Measurements from ENCODE around the gene MORF4L1. TPM values are rescaled to one million over a fixed set of nuclear protein-coding genes. Genes with fewer than 3 reads are reported as not detected.
"Not testable (repeated sequence)": the region's sequence is repeated elsewhere in the genome, so short reads cannot be mapped to it uniquely, and the experiment has no call there.

Gene MORF4L1
- total RNA-seq, 1 donor from 2014 or later, result 289 TPM

GRCh38 chr15:78846906-78847305 is 25.8 kb upstream of the MORF4L1 start:
- H3K4me3 Mint-ChIP-seq; H3K36me3 Mint-ChIP-seq (ENCODE audit: low read depth); H3K27ac Mint-ChIP-seq; DNase-seq; H3K4me1 Mint-ChIP-seq; intact Hi-C loops (cut with micrococcal nuclease); H3K9me3 Mint-ChIP-seq; H3K27me3 Mint-ChIP-seq: not testable (repeated sequence)

- H3K27ac Mint-ChIP-seq; H3K4me3 Mint-ChIP-seq; H3K27me3 Mint-ChIP-seq; H3K9me3 Mint-ChIP-seq; H3K36me3 Mint-ChIP-seq (ENCODE audit: low read depth); DNase-seq; H3K4me1 Mint-ChIP-seq; intact Hi-C loops (cut with micrococcal nuclease): not testable (repeated sequence)
Observed at GRCh38 chr15:78847387-78847906, 25.2 kb upstream of the MORF4L1 start.

GRCh38 chr15:78850352-78850751 is 22.3 kb upstream of the MORF4L1 start:
- Mint-ChIP-seq H3K4me3 (no peak overlapping the region), H3K9me3 (no peaks in the 10 kb centered on the region), H3K27ac (no peak overlapping the region), H3K27me3 (peaks cover 2% of the 10 kb centered on the region), H3K36me3 (ENCODE audit: low read depth) (no peaks in the 10 kb centered on the region), H3K4me1 (no peaks in the 10 kb centered on the region)
- intact Hi-C loops (cut with micrococcal nuclease), result no loop called here
- DNase-seq, result no peak

GRCh38 chr15:78850941-78851755 is 21.5 kb upstream of the MORF4L1 start:
- H3K27ac Mint-ChIP-seq, result no peak overlapping the region
- no peaks in the 10 kb centered on the region for H3K9me3 Mint-ChIP-seq
- H3K4me3 Mint-ChIP-seq, result no peak overlapping the region
- DNase-seq, result no peak
- no peaks in the 10 kb centered on the region for H3K36me3 Mint-ChIP-seq (ENCODE audit: low read depth)
- H3K27me3 Mint-ChIP-seq, result peaks cover 2% of the 10 kb centered on the region
- intact Hi-C loops (cut with micrococcal nuclease), result no loop called here
- H3K4me1 Mint-ChIP-seq, result peaks cover 2% of the 10 kb centered on the region

GRCh38 chr15:78853500-78853899 is 19.2 kb upstream of the MORF4L1 start:
- no peaks in the 10 kb centered on the region for H3K9me3 Mint-ChIP-seq
- no peak overlapping the region for H3K27ac Mint-ChIP-seq
- no peaks in the 10 kb centered on the region for H3K36me3 Mint-ChIP-seq (ENCODE audit: low read depth)
- intact Hi-C loops (cut with micrococcal nuclease), result no loop called here
- peaks cover 2% of the 10 kb centered on the region for H3K27me3 Mint-ChIP-seq
- no peak overlapping the region for H3K4me3 Mint-ChIP-seq
- no peak for DNase-seq
- peaks cover 2% of the 10 kb centered on the region for H3K4me1 Mint-ChIP-seq

GRCh38 chr15:78854833-78855372 is 17.8 kb upstream of the MORF4L1 start:
- Mint-ChIP-seq H3K36me3 (ENCODE audit: low read depth) (no peaks in the 10 kb centered on the region), H3K27me3 (peaks cover 2% of the 10 kb centered on the region), H3K9me3 (no peaks in the 10 kb centered on the region), H3K4me3 (no peak overlapping the region), H3K27ac (peak overlapping the region; percentile 25), H3K4me1 (peaks cover 3% of the 10 kb centered on the region)
- intact Hi-C loops (cut with micrococcal nuclease), result no loop called here
- DNase-seq, result no peak

GRCh38 chr15:78855746-78856145 is 16.9 kb upstream of the MORF4L1 start:
- no peak overlapping the region for H3K4me3 Mint-ChIP-seq
- H3K36me3 Mint-ChIP-seq (ENCODE audit: low read depth), result no peaks in the 10 kb centered on the region
- DNase-seq, result no peak
- peaks cover 6% of the 10 kb centered on the region for H3K4me1 Mint-ChIP-seq
- peaks cover 2% of the 10 kb centered on the region for H3K27me3 Mint-ChIP-seq
- H3K9me3 Mint-ChIP-seq, result no peaks in the 10 kb centered on the region
- H3K27ac Mint-ChIP-seq, result no peak overlapping the region
- intact Hi-C loops (cut with micrococcal nuclease), result no loop called here

GRCh38 chr15:78859971-78860719 is 12.5 kb upstream of the MORF4L1 start:
- intact Hi-C loops (cut with micrococcal nuclease), result loop anchor here (1.0 kb wide), 1 partner anchor 13 kb away; no protein-coding TSS in a partner anchor
- peak overlapping the region; percentile 81 for H3K27ac Mint-ChIP-seq
- peaks cover 6% of the 10 kb centered on the region for H3K4me1 Mint-ChIP-seq
- H3K9me3 Mint-ChIP-seq, result no peaks in the 10 kb centered on the region
- peak; percentile 92 for DNase-seq
- H3K4me3 Mint-ChIP-seq, result peak overlapping the region; percentile 83
- no peaks in the 10 kb centered on the region for H3K36me3 Mint-ChIP-seq (ENCODE audit: low read depth)
- H3K27me3 Mint-ChIP-seq, result peaks cover 8% of the 10 kb centered on the region

- H3K36me3 Mint-ChIP-seq (ENCODE audit: low read depth); H3K27ac Mint-ChIP-seq; H3K9me3 Mint-ChIP-seq; H3K27me3 Mint-ChIP-seq; intact Hi-C loops (cut with micrococcal nuclease); H3K4me3 Mint-ChIP-seq; H3K4me1 Mint-ChIP-seq; DNase-seq: not testable (repeated sequence)
Observed at GRCh38 chr15:78865585-78865984, 7.1 kb upstream of the MORF4L1 start.

GRCh38 chr15:78866031-78866430 is 6.7 kb upstream of the MORF4L1 start:
- H3K27ac Mint-ChIP-seq; H3K36me3 Mint-ChIP-seq (ENCODE audit: low read depth); H3K4me1 Mint-ChIP-seq; H3K27me3 Mint-ChIP-seq; H3K4me3 Mint-ChIP-seq; H3K9me3 Mint-ChIP-seq; intact Hi-C loops (cut with micrococcal nuclease); DNase-seq: not testable (repeated sequence)

- peaks cover 3% of the 10 kb centered on the region for H3K4me1 Mint-ChIP-seq
- no peak overlapping the region for H3K27ac Mint-ChIP-seq
- H3K4me3 Mint-ChIP-seq, result no peak overlapping the region
- peaks cover 8% of the 10 kb centered on the region for H3K27me3 Mint-ChIP-seq
- H3K9me3 Mint-ChIP-seq, result no peaks in the 10 kb centered on the region
- no peaks in the 10 kb centered on the region for H3K36me3 Mint-ChIP-seq (ENCODE audit: low read depth)
- no peak for DNase-seq
- intact Hi-C loops (cut with micrococcal nuclease), result no loop called here
Observed at GRCh38 chr15:78866803-78867202, 5.9 kb upstream of the MORF4L1 start.

GRCh38 chr15:78868366-78868765 is 4.3 kb upstream of the MORF4L1 start:
- Mint-ChIP-seq H3K36me3 (ENCODE audit: low read depth) (peaks cover 2% of the 10 kb centered on the region), H3K27ac (no peak overlapping the region), H3K4me1 (peaks cover 7% of the 10 kb centered on the region), H3K9me3 (no peaks in the 10 kb centered on the region), H3K27me3 (peaks cover 8% of the 10 kb centered on the region), H3K4me3 (no peak overlapping the region)
- intact Hi-C loops (cut with micrococcal nuclease), result no loop called here
- DNase-seq, result no peak

- H3K27me3 Mint-ChIP-seq, H3K9me3 Mint-ChIP-seq: not testable (repeated sequence)
- Mint-ChIP-seq H3K4me3 (peak overlapping the region; percentile 96), H3K36me3 (ENCODE audit: low read depth) (peaks cover 19% of the 10 kb centered on the region), H3K4me1 (peaks cover 30% of the 10 kb centered on the region), H3K27ac (peak overlapping the region; percentile 84)
- peak; percentile 59 for DNase-seq
- intact Hi-C loops (cut with micrococcal nuclease), result loop anchor here (5.0 to 10.0 kb wide), 3 partner anchors 114 to 1103 kb away; partner anchors contain the start of genes BCL2A1 and IREB2
Observed at GRCh38 chr15:78871483-78872127, 1.1 kb upstream of the MORF4L1 start.

All from activated CD4-positive, alpha-beta T cell treated with anti-CD3 and anti-CD28 coated beads, Interleukin-2, amount 10 ng/mL, durations not matched to agents 24 days and 14 days (primary cell).